DMS114 treated with DMSO at 0.1 percent for 48 hours (cell line): ENCODE results near the gene FAM168B.

ENCODE experiments used
- DNase-seq: peaks from one replicate; lab custom pipeline; 2025; ENCODE audit not compliant: unreplicated experiment; lab: John Stamatoyannopoulos, UW

The FAM168B gene

DNA sequence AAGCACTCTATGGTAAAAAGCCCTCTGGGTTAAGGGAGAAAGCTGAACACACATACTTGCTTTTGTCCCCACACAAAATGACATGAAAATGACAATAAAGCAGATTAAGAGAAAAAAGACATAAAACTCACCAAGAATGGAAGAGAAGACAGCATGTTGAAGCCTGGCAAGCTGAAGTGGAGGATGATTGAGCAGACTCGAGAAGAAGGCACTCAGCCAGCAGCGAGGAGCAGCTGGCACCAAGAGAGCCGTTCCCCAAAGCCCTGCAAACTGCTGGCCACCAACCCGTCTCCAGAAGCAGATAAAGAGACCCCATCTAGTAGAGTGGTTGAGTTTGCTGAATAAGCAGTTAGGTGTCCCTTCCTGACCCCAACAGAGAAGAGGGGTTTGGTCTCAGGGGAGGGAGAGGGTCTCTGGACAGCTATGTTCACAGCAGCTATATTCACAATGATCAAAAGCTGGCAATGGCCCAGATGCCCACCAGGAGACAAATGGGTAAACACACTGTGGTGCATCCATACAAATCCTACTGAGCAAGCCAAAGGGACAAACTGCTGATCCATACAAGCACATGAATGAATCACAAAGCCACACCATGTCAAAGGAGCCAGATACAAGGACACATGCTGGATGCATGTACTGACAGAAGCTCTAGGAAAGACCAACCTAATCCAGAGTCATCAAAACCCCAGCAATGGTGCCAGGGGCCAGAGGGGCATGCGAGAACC is 36.9 kb downstream of the FAM168B start:
- DNase-seq, result no peak

DNA sequence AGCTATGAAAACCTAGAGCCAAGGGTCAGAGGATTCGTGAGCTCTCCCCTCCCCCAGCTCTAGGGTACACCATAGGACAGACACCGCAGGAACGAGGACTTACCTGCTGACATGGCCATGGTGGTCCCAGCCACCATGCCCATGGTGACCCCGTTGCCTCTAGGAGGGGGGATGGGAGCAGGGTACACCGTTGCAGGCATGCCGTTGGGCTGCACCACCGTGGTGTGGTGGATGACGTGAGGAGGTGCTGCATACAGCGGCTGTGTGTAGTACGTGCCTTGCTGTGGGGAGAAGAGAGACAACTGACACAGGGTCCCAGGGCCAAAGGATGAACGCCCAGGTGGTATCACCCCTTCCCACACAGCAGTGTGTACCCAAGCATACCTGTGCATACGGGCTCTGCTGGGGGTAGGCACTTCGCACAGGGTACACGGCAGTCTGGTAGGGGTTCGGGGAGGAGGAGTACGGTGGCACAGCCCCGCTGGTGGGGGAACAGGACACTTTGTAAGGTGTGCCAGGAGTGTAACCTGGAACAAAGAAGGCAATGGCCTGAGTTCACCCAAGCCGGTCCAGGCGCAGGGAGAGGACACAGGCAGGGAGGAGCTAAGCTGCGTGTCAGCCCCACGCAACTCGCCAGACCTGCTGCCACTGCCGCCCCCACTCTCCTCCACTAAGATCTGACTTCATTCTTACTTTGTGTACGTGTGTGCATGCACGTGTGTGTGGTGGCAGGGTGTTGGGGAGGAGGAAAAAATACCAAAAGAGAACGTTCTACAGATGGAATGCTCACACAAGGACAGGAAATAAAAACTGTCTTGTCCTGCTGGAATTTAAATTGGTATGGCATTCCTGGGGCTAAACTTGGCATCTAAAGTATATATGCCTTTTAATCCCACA is 37.8 kb downstream of the FAM168B start:
- DNase-seq, result no peak

DNA sequence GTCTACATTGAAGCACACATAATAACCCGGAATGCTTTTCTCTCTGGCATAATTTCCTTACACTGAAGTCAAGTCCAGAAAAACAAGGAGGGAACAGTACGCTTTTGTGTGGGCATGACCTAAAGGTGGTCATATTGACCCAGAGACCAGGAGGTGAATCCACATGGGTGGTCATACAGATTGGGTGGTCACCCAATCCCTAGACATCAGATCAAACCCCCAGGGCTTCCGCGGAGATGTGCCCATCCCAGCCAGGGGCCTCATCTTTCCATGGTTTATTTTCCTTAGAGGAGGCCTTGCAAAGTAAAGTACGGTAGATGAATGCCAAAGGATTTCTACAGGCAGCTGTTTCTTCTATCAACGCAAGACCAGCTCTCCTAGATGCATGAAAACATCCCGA is 38.8 kb downstream of the FAM168B start:
- no peak for DNase-seq

DNA sequence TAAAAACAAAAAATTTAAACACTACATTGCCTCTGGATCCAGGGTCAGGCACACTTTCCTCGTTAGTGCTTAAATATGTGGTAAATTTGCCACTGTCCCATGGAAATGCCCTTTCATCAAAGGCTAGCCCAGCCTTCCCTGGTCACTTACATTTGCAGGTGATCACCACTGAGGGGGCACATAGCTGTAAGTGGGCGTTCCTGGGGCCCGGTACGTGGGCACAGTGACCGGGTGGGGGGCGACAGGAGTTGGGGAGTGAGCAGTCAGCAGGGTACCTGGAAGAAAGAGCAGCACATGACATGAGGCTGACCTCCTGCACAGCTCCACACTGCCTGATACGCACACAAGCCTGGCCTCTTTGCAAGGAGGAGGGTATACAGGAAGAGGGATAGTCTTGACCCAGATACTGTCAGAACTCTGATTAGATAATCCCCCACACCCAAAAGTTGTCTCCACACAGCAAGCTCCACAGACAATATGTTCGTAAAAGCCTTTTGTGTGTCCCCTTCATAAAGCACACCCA is 40.5 kb downstream of the FAM168B start:
- DNase-seq, result no peak

DNA sequence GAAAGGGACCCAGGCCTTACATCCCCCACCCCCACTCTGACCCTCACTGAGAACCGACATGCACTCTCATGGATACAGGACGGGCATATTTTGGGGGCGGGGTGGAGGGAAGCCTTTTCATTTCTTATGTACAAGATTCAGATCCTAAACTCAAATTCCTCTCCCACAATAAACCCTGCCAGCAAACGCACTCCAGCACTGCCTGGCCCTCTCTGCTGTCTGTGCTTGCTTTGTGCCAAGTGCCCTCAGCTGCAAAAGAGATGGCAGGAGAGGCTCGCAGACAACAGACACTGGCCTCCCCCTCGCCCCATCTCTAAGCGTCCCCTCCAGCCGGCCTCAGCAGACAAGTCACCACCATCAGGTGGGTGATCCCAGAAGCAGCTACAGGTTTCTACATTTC is 42.4 kb downstream of the FAM168B start:
- DNase-seq, result no peak

DNA sequence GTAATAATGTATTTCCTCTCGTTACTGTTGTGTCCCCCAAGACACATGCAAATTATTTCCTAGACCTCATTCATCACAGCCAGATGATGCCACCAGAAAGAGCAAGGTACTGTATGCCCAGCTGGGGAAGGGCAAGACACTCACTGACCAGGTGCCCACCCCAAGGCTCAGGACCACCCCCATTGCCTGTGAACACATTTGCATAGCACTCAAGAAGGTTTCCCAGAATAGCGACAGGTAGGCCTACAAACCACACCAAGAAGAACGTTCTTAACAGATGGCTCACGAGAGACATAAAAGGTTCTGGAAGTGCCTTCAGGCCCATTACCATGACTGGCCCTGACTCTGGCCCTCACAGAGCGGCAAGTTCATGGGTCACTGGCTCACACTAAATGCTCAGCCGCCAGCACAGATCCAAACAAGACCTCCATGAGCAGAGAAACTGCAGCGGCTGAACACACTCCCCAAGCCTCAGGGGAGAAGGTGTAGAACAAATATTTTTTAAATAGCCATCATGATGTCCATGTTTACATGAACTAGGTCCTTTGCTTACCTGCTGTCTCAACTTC is 44.0 kb downstream of the FAM168B start:
- no peak for DNase-seq

DNA sequence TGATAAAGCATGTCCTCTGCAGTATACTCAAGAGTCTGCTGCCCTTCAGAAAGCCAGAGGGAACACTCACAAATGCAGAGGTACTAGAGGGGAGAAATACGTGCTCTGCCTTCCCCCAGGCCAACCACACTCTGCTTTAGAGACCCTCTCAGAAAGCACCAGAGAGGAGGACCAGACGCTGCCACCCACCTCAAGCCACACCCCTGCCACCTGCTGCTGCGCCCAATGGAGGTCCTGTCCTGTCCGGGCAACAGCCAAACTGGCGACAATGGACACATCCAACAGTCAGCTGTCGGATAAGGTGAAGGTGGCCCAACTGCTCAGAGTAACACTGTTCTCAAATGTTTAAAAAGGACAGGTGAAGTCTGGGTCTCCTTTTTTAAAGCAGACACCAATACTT is 44.6 kb downstream of the FAM168B start:
- DNase-seq, result no peak

DNA sequence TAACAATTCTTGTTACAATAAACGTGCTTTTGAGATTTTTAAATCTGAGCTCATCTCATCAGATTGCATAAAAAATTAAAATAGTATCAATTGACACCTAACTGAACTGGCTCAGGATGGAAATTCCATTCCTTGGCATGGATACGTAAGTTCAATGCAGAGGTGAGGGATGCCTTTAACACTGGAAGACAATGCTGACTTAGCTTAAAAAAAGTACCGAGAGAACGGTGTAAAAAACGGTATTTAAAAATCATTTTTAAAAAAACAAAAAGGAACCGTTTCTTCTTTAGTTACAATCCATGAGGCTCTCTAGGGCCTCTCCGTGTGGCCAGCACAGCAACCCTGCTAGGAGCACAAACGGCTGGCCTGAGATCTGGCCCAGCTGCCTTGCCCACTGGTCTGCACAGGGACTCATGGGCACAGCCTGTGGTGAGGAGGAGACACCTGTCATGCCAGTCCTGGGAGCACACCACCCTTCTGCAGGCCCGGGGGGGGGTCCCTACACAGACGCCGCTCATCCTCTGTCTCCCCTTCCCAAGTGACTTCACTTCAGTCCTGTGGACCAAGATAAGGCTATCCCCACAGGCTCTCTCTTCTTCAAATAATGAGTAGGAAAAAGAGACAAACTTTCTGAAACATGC is 45.2 kb downstream of the FAM168B start:
- no peak for DNase-seq

DNA sequence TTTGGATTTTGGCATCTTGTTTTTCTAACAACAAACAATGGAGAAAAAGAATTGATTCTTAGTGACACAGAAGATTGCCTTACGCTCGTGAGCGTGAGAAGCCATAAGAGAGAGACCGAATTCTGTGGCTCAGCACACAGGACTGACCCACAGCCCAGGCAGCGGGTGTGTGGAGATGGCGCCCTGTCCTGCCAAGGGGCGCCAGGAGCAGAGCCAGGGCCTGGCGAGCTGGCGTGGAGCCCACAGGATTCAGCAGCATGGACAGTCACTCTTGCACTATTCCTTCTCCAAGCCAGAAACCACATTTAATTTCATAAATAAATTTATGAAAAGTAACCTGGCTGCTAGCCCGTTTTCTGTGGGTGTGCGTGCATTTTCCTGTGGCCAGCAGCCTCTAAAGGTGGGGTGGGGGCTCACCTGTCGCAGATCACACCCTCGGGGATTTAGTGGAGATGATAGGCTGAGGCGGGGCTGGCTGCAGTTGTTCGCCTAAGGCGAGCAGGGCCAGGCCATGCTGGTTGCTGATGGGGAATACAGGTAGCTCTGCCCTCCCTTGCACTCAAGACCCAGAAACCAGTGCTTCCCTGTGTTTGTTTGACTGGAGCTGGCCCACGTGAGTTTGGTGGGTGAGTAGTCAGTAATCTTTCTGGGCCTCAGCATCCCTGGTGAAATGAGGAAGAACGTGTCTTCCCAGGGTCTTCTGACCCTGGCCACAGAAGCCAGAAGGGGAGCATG is 46.2 kb downstream of the FAM168B start:
- no peak for DNase-seq

DNA sequence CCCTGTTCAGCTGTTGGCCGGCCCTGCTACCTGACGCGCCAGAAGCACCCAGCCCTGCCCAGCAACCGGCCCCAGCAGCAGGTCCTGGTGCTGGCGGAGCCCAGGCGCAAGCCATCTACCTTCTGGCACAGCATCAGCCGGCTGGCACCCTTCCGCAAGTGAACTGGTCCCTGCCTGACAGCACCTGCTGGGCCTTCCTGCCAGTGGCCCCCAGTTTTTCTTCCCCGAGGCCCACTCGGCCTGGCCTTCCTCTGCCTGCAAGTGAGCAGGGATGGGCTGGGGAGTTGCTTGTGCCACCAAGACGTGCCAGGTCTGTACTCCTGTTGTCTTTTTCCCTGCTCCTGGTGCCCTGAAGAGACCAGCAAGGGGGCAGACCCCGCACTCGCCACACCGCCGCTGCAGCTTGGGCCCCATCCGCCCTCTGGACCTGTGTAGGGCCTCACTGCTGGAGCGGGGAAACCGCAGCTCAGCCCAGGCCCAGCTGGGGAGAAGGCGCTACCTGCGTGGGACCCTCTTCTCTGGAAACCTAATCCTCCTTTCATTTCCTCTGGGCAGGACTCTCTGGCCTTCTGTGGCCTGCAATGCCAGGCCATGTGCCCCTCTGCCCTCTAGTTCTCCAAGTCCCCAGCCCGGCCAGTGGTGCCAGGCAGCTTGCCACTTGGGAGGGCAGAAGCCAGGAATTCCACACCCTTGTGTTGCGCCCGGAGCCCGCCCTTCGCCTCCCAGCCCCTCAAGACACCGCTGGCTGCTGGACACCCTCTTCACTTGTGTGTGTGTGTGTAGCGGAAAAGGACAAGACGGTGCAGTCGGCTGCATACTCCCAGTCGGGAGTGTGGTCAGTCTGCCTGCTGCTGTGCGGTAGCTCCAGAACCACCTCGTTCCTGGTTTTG is 47.0 kb downstream of the FAM168B start:
- DNase-seq, result no peak

DNA sequence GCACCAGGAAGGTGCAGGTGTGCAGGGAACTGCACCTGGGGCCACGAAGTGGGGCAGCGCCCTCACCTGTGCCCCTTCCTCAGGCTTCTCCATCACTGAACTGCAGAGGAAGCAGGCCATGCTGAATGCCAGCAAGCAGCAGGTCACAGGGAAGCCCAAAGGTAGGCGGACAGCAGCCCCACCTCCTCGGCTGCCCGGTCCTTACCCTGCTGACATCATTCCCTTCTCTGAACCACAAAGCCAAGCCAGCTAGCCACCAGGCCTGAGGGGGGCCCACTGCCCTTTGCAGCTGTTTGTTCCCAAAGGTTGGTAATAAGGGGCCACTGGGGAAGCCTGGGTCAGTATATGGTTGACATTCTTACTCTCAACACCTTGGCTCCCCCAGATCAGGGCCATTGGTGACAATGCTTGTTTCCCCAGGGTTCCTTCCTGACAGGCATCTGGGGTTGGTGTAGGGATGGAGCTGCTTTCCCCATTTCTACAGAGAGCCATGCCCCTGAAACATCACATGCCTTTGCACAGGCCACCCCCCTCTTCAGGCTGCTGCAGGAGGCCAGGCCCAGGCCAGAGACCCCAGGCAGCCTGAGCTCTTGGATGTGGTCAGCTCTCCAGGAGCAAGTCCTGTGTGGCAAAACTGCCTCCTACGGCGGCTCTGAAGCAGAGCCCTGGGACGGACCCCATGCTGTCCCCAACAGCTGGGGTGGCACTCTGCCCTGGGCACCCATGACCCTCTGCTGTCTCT is 47.8 kb downstream of the FAM168B start:
- no peak for DNase-seq

DNA sequence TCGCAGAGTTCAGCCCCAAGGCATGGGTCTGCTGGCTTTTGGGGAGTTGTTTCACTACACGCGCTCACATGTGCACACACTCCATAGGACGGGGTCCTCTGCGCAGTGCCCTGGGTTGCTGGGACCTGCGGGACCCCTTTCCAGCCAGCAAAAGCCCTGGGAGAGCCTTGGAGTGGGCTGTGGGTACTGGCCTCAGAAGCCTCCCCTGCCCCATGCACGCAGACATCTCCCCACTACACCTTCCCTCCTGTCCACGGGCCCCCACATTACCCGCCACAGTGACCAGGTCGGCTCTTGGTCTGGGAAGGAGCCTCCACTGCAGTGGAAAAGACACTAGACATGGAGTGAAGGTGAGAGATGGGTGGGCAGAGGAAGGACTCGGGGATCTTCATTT is 48.5 kb downstream of the FAM168B start:
- DNase-seq, result no peak

DNA sequence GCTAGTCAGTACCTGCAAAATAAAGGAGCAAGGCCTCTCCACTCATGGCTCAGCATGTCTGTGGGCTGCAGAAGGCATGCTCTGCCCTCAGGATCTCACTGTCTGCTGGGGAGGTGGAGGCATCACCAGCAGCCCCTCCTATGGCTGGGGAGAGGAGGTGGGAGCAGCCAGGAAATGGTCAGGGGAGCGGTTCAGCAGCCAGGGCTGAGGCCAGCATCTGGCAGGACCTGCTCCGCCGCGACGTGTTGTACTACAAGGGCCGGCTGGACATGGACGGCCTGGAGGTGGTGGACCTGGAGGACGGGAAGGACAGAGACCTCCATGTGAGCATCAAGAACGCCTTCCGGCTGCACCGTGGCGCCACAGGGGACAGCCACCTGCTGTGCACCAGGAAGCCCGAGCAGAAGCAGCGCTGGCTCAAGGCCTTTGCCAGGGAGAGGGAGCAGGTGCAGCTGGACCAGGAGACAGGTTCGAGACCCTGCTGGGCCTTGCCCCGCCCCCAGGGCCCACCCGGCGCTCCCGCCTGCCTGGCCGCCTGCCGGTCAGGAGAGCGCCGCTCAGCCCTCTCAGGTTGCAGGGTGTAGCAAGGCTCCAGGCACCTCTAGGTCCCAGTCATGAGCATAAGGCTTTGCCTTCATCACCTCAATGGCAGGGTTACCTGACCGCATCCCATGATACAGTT is 49.0 kb downstream of the FAM168B start:
- no peak for DNase-seq

DNA sequence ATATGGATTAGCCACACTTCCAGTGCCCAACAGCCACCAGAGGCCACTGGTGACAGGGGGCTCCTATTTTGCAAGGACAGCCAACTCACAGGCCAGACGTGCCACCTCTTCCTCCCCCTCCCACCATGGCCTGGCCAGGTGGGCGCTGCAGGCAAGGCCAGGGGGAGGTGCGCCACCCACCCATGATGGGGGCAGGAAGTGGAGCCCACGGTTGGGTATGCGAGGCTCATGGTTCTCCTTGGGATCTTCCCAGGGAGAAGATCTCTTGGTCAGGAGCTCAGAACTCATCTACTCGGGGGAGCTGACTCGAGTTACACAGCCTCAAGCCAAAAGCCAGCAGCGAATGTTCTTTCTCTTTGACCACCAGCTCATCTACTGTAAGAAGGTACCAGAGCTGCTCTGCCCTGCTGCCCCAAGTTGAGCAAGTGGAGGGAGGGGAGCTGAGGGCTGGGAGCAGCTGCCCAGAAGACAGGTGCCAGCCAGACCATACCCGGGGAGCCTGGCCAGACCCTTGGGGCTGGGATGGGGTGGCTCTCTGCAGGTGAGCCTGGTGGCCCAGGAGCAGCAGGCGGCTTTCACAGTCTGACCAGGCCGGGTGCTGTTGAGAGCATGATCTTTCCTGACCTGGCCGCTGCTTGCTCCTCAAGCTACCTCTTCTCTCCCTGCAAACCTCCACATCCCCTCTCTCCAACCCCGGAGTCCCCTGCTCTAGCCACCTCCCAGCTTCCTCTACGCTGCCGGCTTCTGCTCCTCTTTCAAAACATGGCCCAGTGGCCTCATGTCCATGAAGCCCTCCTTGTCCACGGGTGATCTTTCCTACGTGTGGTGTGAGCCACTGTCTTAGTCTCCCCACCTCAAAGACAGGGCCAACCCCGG is 49.8 kb downstream of the FAM168B start:
- DNase-seq, result no peak

DNA sequence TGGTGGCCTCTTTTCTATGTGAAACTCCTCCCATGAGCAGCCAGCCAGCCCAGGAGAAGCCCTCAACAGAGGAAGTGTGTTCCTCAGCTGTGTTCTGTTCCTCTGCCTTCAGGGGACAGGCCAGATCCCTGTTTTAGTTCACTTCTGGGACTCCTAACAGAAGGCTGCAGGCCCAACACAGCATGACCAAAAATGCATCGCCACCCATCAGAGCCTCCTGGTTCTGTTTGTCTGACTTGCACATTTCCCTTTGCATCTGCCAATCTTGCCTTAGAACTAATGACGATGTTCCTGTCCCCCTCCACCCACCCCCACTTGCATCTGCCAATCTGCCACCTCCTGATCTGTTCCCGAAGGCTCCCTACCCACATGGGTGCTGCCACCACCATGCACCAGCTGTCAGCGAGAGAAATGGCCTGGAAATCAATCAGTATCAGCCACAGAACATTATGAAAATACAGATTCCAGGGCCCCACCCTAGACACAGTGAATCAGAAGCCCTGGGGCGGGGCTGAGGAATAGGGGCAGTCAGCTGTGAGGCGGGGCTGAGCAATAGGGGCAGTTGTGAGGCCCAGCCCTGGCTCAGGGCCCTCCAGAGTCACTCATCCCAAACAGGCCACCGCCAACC is 51.0 kb downstream of the FAM168B start:
- no peak for DNase-seq

DNA sequence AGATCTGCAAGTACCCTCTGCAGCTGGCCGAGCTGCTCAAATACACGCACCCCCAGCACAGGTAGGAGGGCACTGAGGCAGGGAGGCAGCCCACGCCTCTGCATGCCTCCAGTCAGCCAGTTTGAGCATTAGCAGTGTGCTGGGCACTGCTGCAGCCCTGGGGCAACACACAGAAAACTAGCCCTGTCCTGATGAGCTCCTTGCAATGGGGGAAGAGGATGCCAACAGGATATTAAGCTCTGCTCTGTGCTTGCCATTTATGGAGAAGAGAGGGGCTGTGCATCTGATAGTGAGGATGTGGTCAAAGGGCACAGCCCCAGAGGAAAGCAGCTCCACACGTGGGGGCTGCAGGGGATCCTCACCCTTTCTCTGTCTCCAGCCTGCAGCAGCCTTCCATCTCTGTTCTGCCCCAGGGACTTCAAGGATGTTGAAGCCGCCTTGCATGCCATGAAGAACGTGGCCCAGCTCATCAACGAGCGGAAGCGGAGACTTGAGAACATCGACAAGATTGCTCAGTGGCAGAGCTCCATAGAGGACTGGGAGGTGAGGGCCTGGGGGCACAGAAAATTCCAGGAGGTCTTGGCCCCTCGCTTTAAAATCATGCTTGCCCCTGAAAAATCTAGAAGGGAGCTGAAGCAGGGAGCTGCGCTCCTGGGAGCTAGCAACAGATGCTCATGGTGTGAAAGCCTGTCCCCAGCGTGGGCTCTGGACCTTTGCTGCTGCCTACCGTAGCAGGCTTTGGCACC is 51.7 kb downstream of the FAM168B start:
- DNase-seq, result no peak
